ENCODE results near the gene CAND2.

GRCh38 chr3:12748477-12748876 is 48.0 kb upstream of the CAND2 start:
- TF ChIP-seq, protein P1, sequence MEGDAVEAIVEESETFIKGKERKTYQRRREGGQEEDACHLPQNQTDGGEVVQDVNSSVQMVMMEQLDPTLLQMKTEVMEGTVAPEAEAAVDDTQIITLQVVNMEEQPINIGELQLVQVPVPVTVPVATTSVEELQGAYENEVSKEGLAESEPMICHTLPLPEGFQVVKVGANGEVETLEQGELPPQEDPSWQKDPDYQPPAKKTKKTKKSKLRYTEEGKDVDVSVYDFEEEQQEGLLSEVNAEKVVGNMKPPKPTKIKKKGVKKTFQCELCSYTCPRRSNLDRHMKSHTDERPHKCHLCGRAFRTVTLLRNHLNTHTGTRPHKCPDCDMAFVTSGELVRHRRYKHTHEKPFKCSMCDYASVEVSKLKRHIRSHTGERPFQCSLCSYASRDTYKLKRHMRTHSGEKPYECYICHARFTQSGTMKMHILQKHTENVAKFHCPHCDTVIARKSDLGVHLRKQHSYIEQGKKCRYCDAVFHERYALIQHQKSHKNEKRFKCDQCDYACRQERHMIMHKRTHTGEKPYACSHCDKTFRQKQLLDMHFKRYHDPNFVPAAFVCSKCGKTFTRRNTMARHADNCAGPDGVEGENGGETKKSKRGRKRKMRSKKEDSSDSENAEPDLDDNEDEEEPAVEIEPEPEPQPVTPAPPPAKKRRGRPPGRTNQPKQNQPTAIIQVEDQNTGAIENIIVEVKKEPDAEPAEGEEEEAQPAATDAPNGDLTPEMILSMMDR (IDR thresholded peaks at IDR 0.05) = no peak
- no peak for TF ChIP-seq EP300 (IDR thresholded peaks at IDR 0.05)
